ENCODE data around the gene KCNG1.

- TF ChIP-seq CTCF (conservative IDR thresholded peaks at IDR 0.05; ENCODE audit: low read length) (no peak), EZH2phosphoT487 (IDR thresholded peaks at IDR 0.05; ENCODE audit: borderline replicate concordance) (no peak)
Measured at GRCh38 chr20:50967586-50967985, 55.3 kb downstream of the KCNG1 start.
